Measurements from ENCODE around the gene MAPK14. TPM values are rescaled to one million over a fixed set of nuclear protein-coding genes. Genes with fewer than 3 reads are reported as not detected.

Gene MAPK14
- total and polyA plus RNA-seq, 10 of the 15 experiments (the other 5 are each of a cell fraction or from before 2014, with no cell fraction given), result 12.5 to 59.5 (median 43.0) TPM

DNA sequence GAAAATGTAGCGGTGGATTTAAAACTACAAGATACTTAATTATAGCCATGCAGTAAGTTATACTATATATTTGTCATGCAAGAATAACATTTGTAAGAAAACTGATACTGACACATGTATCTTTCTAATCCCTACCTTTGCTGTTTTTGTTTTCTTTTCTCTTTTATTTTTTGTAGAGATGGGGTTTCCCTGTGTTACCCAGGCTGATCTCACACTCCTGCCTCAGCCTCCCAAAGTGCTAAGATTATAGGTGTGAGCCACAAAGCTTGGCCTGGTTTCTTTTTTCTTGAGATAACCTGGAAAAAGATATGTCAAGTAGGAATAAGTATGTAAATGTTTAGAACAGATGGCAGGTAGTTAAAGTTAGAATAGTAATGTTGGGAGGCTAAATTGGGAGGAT is 44.1 kb downstream of the MAPK14 start (continued):
- TF ChIP-seq, protein P1, sequence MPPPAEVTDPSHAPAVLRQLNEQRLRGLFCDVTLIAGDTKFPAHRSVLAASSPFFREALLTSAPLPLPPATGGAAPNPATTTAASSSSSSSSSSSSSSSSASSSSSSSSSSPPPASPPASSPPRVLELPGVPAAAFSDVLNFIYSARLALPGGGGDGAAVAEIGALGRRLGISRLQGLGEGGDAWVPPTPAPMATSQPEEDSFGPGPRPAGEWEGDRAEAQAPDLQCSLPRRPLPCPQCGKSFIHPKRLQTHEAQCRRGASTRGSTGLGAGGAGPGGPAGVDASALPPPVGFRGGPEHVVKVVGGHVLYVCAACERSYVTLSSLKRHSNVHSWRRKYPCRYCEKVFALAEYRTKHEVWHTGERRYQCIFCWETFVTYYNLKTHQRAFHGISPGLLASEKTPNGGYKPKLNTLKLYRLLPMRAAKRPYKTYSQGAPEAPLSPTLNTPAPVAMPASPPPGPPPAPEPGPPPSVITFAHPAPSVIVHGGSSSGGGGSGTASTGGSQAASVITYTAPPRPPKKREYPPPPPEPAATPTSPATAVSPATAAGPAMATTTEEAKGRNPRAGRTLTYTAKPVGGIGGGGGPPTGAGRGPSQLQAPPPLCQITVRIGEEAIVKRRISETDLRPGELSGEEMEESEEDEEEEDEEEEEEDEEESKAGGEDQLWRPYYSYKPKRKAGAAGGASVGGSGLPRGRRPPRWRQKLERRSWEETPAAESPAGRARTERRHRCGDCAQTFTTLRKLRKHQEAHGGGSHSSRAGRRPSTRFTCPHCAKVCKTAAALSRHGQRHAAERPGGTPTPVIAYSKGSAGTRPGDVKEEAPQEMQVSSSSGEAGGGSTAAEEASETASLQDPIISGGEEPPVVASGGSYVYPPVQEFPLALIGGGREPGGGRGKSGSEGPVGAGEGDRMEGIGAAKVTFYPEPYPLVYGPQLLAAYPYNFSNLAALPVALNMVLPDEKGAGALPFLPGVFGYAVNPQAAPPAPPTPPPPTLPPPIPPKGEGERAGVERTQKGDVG (CRISPR knock-in tag; IDR thresholded peaks at IDR 0.05), result no peak
- no peak for TF ChIP-seq ZNF217 (IDR thresholded peaks at IDR 0.05)
- no peak for TF ChIP-seq NFYA (IDR thresholded peaks at IDR 0.05; ENCODE audit: borderline replicate concordance, low read depth, low read length)
- TF ChIP-seq GATAD2B (conservative IDR thresholded peaks at IDR 0.05; ENCODE audit: low read depth), result no peak
- no peak for TF ChIP-seq ESRRA (IDR thresholded peaks at IDR 0.05; ENCODE audit: low read length)
- no peak for TF ChIP-seq DPF2 (IDR thresholded peaks at IDR 0.05)
- no peak for TF ChIP-seq MYC (IDR thresholded peaks at IDR 0.05; ENCODE audit: insufficient read depth, insufficient read length, insufficient replicate concordance, low read length, severe bottlenecking)
- no peak for TF ChIP-seq SIN3A (IDR thresholded peaks at IDR 0.05; ENCODE audit: low read depth, low read length)
- no peak for TF ChIP-seq NFYB (IDR thresholded peaks at IDR 0.05; ENCODE audit: insufficient read depth, low read depth, low read length)
- TF ChIP-seq CEBPZ (IDR thresholded peaks at IDR 0.05; ENCODE audit: low read depth, low read length), result no peak
- no peak for TF ChIP-seq MYB (IDR thresholded peaks at IDR 0.05; ENCODE audit: borderline replicate concordance, low read depth, low read length)
